ENCODE results near the gene ASXL2.

The ASXL2 gene

GRCh38 chr2:25688236-25688635 lies 190.1 kb downstream of the ASXL2 start:
- DNase-seq (ENCODE audit: low read depth) = no peak
- TF ChIP-seq CTCF (IDR thresholded peaks at IDR 0.05; ENCODE audit: control insufficient read depth, insufficient read depth, low read depth, low read length, missing control alignments) = no peak
- H3K4me3 ChIP-seq (ENCODE audit: control insufficient read depth, low read depth, low read length) = no peak overlapping the region

DNA sequence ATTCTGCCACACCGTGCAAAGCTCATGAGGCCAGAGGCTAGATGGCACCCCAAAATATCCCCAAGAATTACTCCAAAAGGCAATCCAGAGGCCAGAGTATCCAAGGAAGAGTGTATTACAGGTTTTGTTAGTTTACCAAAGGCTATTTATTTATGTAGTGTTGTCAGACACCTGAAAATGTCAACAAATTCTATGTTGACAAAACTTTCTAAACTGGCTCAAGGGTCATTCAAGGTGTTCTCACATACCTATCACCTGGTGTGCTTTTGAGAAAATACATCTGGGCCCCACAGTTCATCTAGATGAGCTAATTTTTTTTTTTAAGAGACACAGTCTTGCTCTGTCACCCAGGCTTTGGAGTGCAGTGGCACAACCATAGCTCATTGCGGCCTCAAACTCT lies 192.5 kb downstream of the ASXL2 start:
- no peak for DNase-seq (ENCODE audit: low read depth)
- no peak for TF ChIP-seq CTCF (IDR thresholded peaks at IDR 0.05; ENCODE audit: control insufficient read depth, insufficient read depth, low read depth, low read length, missing control alignments)
- no peak overlapping the region for H3K4me3 ChIP-seq (ENCODE audit: control insufficient read depth, low read depth, low read length)

DNA sequence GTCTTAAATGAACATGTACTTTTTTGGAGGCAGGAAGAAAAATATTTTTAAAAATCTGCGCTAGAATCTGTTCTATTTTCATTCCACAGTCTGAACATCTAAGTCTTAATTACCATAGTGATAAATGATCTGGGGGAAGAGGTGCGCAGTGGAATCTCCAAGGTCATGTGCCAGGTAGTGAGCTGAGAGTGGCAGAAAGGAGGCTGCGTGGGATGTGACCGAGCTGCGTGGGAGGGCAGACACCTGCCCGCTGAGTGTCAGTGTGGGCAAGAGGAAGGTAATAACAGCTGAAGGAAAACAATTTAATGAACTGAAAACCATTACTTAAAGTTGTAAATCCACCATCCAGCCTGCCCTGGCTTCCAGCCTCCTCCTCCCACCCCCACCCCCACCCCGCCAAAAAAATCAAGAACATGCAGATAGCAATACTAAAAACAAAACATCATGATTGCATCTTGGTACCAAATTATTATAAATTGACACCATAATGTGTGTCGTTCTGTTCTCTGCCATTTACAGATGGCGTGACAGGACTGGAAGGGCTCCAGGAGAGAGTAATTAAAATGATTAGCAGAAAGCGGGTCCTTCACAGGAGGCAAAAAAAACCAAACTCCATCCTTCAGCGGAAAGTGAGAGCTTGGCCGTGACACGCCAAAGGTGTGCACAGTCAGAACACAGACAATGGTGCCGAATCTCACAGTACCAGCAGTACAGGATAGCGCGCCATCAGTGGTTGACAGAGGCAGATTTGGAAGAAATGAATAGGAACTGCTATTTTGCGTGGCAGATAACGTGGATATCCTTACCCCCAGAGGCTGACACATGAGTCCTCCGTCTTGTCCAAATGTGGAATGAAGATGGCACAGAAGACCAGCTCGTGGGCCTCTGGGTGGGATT lies 193.5 kb downstream of the ASXL2 start:
- no peak for DNase-seq (ENCODE audit: low read depth)
- no peak overlapping the region for H3K4me3 ChIP-seq (ENCODE audit: control insufficient read depth, low read depth, low read length)
- TF ChIP-seq CTCF (IDR thresholded peaks at IDR 0.05; ENCODE audit: control insufficient read depth, insufficient read depth, low read depth, low read length, missing control alignments) = no peak

Measured in AG09309 (cell line).